Panc1 (cell line): ENCODE measurements around the gene RIC1. TPM values are rescaled to one million over a fixed set of nuclear protein-coding genes. Genes with fewer than 3 reads are reported as not detected.

ENCODE experiments used
- ATAC-seq: fragments of 200-7000 bp; cut with Tn5 transposase; 2 replicates; pipeline ENCODE4 v1.9.1; 2020; ENCODE audit warnings: mild to moderate bottlenecking, moderate library complexity
- BruUV-seq: library from RNA; stranded (reverse); fragments of 400-500 nt; replicated peaks from 2 replicates; lab custom pipeline; 2021; lab: Mats Ljungman, UMichigan
- CTCF ChIA-PET: fragments of 300-600 bp; sonication (Branson Sonifier 250); formaldehyde crosslinking; loops from one replicate; lab custom pipeline; 2022; ENCODE audit warnings: antibody characterized with exemption; lab: Charles Lee
- POLR2A ChIA-PET: fragments of 300-600 bp; sonication (Branson Sonifier 250); formaldehyde crosslinking; loops from one replicate; lab custom pipeline; 2022; ENCODE audit warnings: antibody characterized with exemption; lab: Charles Lee
- DNase-seq: peaks from one replicate; pipeline ENCODE4 v3.0.0-alpha.2; 2010; ENCODE audit warnings: low read depth, low spot score
- H3K27ac ChIP-seq: 2 replicates; pipeline ENCODE4 v1.5.1; 2011; ENCODE audit warnings: mild to moderate bottlenecking, low read length, inconsistent platforms
- H3K27me3 ChIP-seq: fragments of 200-500 bp; sonication (Bioruptor generic); 2 replicates; pipeline ENCODE4 v1.6.0; 2014; ENCODE audit warnings: low read length, inconsistent platforms; ENCODE audit not compliant: control insufficient read depth, insufficient read depth
- H3K36me3 ChIP-seq: fragments of 200-500 bp; sonication (Bioruptor generic); 2 replicates; pipeline ENCODE4 v1.5.1; 2014; ENCODE audit warnings: inconsistent platforms, mild to moderate bottlenecking, low read length, moderate library complexity; ENCODE audit not compliant: control insufficient read depth, insufficient read depth
- H3K4me1 ChIP-seq: 2 replicates; pipeline ENCODE4 v1.5.1; 2011; ENCODE audit warnings: inconsistent platforms, mild to moderate bottlenecking, low read length, moderate library complexity; ENCODE audit not compliant: control insufficient read depth, insufficient read depth
- H3K4me3 ChIP-seq, 2 experiments: 2 replicates each; pipeline ENCODE4 v1.5.1; 2011 to 2012; ENCODE audit warnings: low read depth in 2 of 2, low read length in 2 of 2, mild to moderate bottlenecking in 2 of 2, inconsistent platforms in 1 of 2, moderate library complexity in 1 of 2
- H3K9me3 ChIP-seq: fragments of 200-500 bp; sonication (Bioruptor generic); 2 replicates; pipeline ENCODE4 v1.5.1; 2014; ENCODE audit warnings: low read depth, mild to moderate bottlenecking, inconsistent platforms, low read length, moderate library complexity; ENCODE audit not compliant: control insufficient read depth, insufficient read depth
- POLR2AphosphoS5 ChIP-seq: IDR thresholded peaks from 2 replicates; pipeline ENCODE4 v1.6.1; 2012; ENCODE audit warnings: mild to moderate bottlenecking, low read depth, low read length, moderate library complexity
- REST ChIP-seq, 2 experiments: IDR thresholded peaks; 2 replicates each; pipeline ENCODE4 v1.6.1; 2011 to 2012; ENCODE audit warnings: low read depth in 2 of 2, control low read depth in 1 of 2, low read length in 1 of 2, mild to moderate bottlenecking in 1 of 2, moderate library complexity in 1 of 2; ENCODE audit not compliant: insufficient read depth in 1 of 2
- SIN3A ChIP-seq: IDR thresholded peaks from 2 replicates; pipeline ENCODE4 v1.6.1; 2012; ENCODE audit warnings: low read depth, mild to moderate bottlenecking, low read length, moderate library complexity, borderline replicate concordance; ENCODE audit not compliant: insufficient read depth
- TCF7L2 ChIP-seq: IDR thresholded peaks from 2 replicates; pipeline ENCODE4 v1.6.1; 2011; ENCODE audit warnings: mild to moderate bottlenecking, low read depth, low read length, inconsistent platforms
- in situ Hi-C: cut with HindIII; loops from 2 replicates; pipeline ENCODE4 v1.10.0; 2016; ENCODE audit warnings: low sequenced_read_pairs, low pct_unique_long_range_greater_than_20kb
- intact Hi-C: fragments of 100-400 bp; cut with micrococcal nuclease; formaldehyde crosslinking; loops from one replicate; pipeline ENCODE4 v1.10.0; 2022; ENCODE audit not compliant: unreplicated experiment
- total RNA-seq: library from RNA; stranded (reverse); gene quantifications from one replicate; pipeline ENCODE4 v1.2.1, GENCODE V29; 2021; ENCODE audit not compliant: unreplicated experiment
- TF ChIP-seq, protein P1 (sequence below): fragments of 450-650 bp; IDR thresholded peaks from 2 replicates; pipeline ENCODE4 v1.5.1; 2017; ENCODE audit warnings: mild to moderate bottlenecking

RIC1 gene
- total RNA-seq, 1 experiment from 2014 or later = 7.0 TPM

GRCh38 chr9:5631026-5631425 lies 2.1 kb downstream of the RIC1 start:
- ChIA-PET CTCF (no interaction called here), POLR2A (no interaction called here)
- no peak overlapping the region for H3K27ac ChIP-seq
- TF ChIP-seq TCF7L2 (no peak), POLR2AphosphoS5 (no peak), REST (IDR thresholded peaks at IDR 0.05; ENCODE audit: insufficient read depth in 1 of 2, low read depth in 2 of 2, low read length in 1 of 2) (no peak), SIN3A (no peak)
- TF ChIP-seq, protein P1, sequence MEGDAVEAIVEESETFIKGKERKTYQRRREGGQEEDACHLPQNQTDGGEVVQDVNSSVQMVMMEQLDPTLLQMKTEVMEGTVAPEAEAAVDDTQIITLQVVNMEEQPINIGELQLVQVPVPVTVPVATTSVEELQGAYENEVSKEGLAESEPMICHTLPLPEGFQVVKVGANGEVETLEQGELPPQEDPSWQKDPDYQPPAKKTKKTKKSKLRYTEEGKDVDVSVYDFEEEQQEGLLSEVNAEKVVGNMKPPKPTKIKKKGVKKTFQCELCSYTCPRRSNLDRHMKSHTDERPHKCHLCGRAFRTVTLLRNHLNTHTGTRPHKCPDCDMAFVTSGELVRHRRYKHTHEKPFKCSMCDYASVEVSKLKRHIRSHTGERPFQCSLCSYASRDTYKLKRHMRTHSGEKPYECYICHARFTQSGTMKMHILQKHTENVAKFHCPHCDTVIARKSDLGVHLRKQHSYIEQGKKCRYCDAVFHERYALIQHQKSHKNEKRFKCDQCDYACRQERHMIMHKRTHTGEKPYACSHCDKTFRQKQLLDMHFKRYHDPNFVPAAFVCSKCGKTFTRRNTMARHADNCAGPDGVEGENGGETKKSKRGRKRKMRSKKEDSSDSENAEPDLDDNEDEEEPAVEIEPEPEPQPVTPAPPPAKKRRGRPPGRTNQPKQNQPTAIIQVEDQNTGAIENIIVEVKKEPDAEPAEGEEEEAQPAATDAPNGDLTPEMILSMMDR = no peak
- DNase-seq (no peak), ATAC-seq (no peak)
- peak overlapping the region; percentile 19 to 63; a peak in 3 of 4 replicates for H3K4me3 ChIP-seq
- in situ Hi-C loops = no loop called here
- intact Hi-C loops = no loop called here
- H3K36me3 ChIP-seq = peaks cover 9% of the 10 kb centered on the region; the same call in 1 of the 2 replicates
- no TSS peak for BruUV-seq
- no peaks in the 10 kb centered on the region for H3K27me3 ChIP-seq
- no peaks in the 10 kb centered on the region for H3K9me3 ChIP-seq
- H3K4me1 ChIP-seq = peaks cover 3% of the 10 kb centered on the region; the same call in 1 of the 2 replicates

DNA sequence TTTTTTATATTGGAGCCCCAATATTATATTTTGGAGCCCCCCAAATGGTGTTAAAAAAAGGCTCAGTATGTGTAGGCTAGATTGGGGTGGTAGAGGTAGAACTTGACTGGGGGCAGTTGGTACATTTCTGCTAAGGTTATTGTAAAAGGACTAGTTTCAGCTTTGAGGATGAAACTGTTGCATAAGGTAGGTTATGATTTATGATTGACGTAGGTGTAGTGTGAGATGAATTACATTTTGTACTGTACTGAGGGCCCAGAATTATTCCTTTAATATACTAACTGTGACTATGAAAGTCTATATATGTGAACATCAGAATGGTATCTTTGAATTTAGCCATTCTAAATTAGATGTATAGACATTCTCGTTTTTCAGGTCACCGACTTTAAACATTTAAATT lies 3.6 kb downstream of the RIC1 start:
- H3K9me3 ChIP-seq = no peaks in the 10 kb centered on the region
- POLR2A ChIA-PET = no interaction called here
- H3K27ac ChIP-seq = no peak overlapping the region
- intact Hi-C loops = no loop called here
- H3K4me1 ChIP-seq = no peaks in the 10 kb centered on the region; the same call in 1 of the 2 replicates
- CTCF ChIA-PET = no interaction called here
- in situ Hi-C loops = no loop called here
- TF ChIP-seq REST (IDR thresholded peaks at IDR 0.05; ENCODE audit: insufficient read depth in 1 of 2, low read depth in 2 of 2, low read length in 1 of 2) (no peak), SIN3A (no peak), TCF7L2 (no peak), POLR2AphosphoS5 (no peak)
- TF ChIP-seq, protein P1 = no peak
- ATAC-seq (no peak), DNase-seq (no peak)
- H3K4me3 ChIP-seq = no peak overlapping the region
- H3K36me3 ChIP-seq = peaks cover 9% of the 10 kb centered on the region; the same call in 1 of the 2 replicates
- BruUV-seq = no TSS peak
- no peaks in the 10 kb centered on the region for H3K27me3 ChIP-seq
